ENCODE results near the gene KRT37.

GRCh38 chr17:41421617-41422016 is 2.8 kb downstream of the KRT37 start:
- TF ChIP-seq CTCF (IDR thresholded peaks at IDR 0.05 in 4 of 5, conservative IDR thresholded peaks at IDR 0.05 in 1 of 5) (no peak), POLR2A (IDR thresholded peaks at IDR 0.05) (no peak)

All from gastrocnemius medialis (tissue), 4 donors.